Measurements from ENCODE around the gene TEX36.
"Not testable (repeated sequence)": the region's sequence is repeated elsewhere in the genome, so short reads cannot be mapped to it uniquely, and the experiment has no call there.

The TEX36 gene

GRCh38 chr10:125629758-125630376 is 53.1 kb downstream of the TEX36 start:
- peak; percentile 57 for DNase-seq

GRCh38 chr10:125628104-125629049 is 54.6 kb downstream of the TEX36 start:
- peak; percentile 26 for DNase-seq

- DNase-seq, result peak; percentile 10
These were observed 55.3 kb downstream of the TEX36 start for GRCh38 chr10:125627646-125628045.

GRCh38 chr10:125626671-125627070 is 56.3 kb downstream of the TEX36 start:
- peak; percentile 63 for DNase-seq

GRCh38 chr10:125625586-125625985 is 57.4 kb downstream of the TEX36 start:
- no peak for DNase-seq

- DNase-seq, result no peak
These were observed 58.2 kb downstream of the TEX36 start for GRCh38 chr10:125624800-125625199.

- no peak for DNase-seq
These were observed 61.9 kb downstream of the TEX36 start for GRCh38 chr10:125621052-125621451.

- no peak for DNase-seq
These were observed 62.6 kb downstream of the TEX36 start for GRCh38 chr10:125620401-125620800.

- not testable (repeated sequence) for DNase-seq
These were observed 69.9 kb downstream of the TEX36 start for GRCh38 chr10:125613062-125613461.

- no peak for DNase-seq
These were observed 71.2 kb downstream of the TEX36 start for GRCh38 chr10:125611756-125612155.

- no peak for DNase-seq
These were observed 71.7 kb downstream of the TEX36 start for GRCh38 chr10:125611216-125611615.

GRCh38 chr10:125609859-125610258 is 73.1 kb downstream of the TEX36 start:
- DNase-seq, result no peak

- no peak for DNase-seq
These were observed 74.5 kb downstream of the TEX36 start for GRCh38 chr10:125608474-125608873.

GRCh38 chr10:125607689-125608290 is 75.2 kb downstream of the TEX36 start:
- no peak for DNase-seq

GRCh38 chr10:125606414-125607010 is 76.5 kb downstream of the TEX36 start:
- no peak for DNase-seq
